T-cell (primary cell): Measurements from ENCODE around the gene SYDE1. TPM values are rescaled to one million over a fixed set of nuclear protein-coding genes. Genes with fewer than 3 reads are reported as not detected.

ENCODE experiments used
- ATAC-seq, 4 experiments: fragments of 200-7000 bp in 3 of 4; fragments of 150-1000 bp in 1 of 4; cut with Tn5 transposase; replicated peaks in 1 of 4; 1 replicate in 3 of 4; 2 replicates in 1 of 4; pipeline ENCODE4 v1.10.0; 2021; ENCODE audit warnings: moderate library complexity in 3 of 4, mild to moderate bottlenecking in 2 of 4, moderate number of reproducible peaks in 1 of 4
- CTCF ChIA-PET, 2 donors: fragments of 300-600 bp; sonication (Branson Sonifier 250); formaldehyde crosslinking; loops; one replicate each; lab custom pipeline; 2022; ENCODE audit warnings: antibody characterized with exemption in 2 of 2; lab: Charles Lee
- POLR2A ChIA-PET, 2 donors: fragments of 300-600 bp; sonication (Branson Sonifier 250); formaldehyde crosslinking; loops; one replicate each; lab custom pipeline; 2022; ENCODE audit warnings: antibody characterized with exemption in 2 of 2; lab: Charles Lee
- DNase-seq, 35 experiments: peaks; one replicate each; pipeline versions ENCODE4 v3.0.0 to v3.0.0-alpha.2; 2013 to 2023
- H3K27ac ChIP-seq: one replicate; pipeline ENCODE4 v1.5.1; 2013; ENCODE audit warnings: low read length
- H3K27me3 ChIP-seq, 2 experiments: replicated peaks in 1 of 2; 1 replicate in 1 of 2; 2 replicates in 1 of 2; pipeline versions ENCODE4 v1.6.1 to v1.7.0; 2013; ENCODE audit warnings: low read length in 1 of 2, mixed read lengths in 1 of 2; ENCODE audit not compliant: control insufficient read depth in 2 of 2, insufficient read depth in 2 of 2; ENCODE audit errors: extremely low read depth in 1 of 2
- H3K36me3 ChIP-seq, 2 donors: 1 replicate in 1 of 2; 2 replicates in 1 of 2; pipeline versions ENCODE4 v1.6.1 to v1.7.0; 2013; ENCODE audit warnings: low read length in 1 of 2; ENCODE audit not compliant: control insufficient read depth in 2 of 2, insufficient read depth in 1 of 2; ENCODE audit errors: extremely low read depth in 1 of 2
- H3K4me1 ChIP-seq, 2 experiments: 1 replicate in 1 of 2; 2 replicates in 1 of 2; pipeline versions ENCODE4 v1.6.1 to v1.7.0; 2013; ENCODE audit warnings: low read length in 2 of 2, mixed read lengths in 1 of 2; ENCODE audit not compliant: insufficient read depth in 2 of 2, control insufficient read depth in 1 of 2; ENCODE audit errors: extremely low read depth in 1 of 2
- H3K4me3 ChIP-seq, 2 donors: 1 replicate in 1 of 2; 2 replicates in 1 of 2; pipeline versions ENCODE4 v1.5.1 to v1.7.0; 2013; ENCODE audit warnings: mild to moderate bottlenecking in 2 of 2, low read length in 1 of 2, moderate library complexity in 1 of 2; ENCODE audit not compliant: control insufficient read depth in 1 of 2; ENCODE audit errors: extremely low read depth in 1 of 2
- H3K9me3 ChIP-seq: 2 replicates; pipeline ENCODE4 v1.7.0; 2013
- H3K27ac Mint-ChIP-seq, 2 donors: one replicate each; pipeline ENCODE4 v1.8.0; 2020 to 2021; ENCODE audit warnings: mild to moderate bottlenecking in 2 of 2, mixed read lengths in 2 of 2
- H3K27me3 Mint-ChIP-seq, 2 donors: one replicate each; pipeline ENCODE4 v1.8.0; 2021 to 2022; ENCODE audit warnings: mixed read lengths in 2 of 2
- H3K36me3 Mint-ChIP-seq: one replicate; pipeline ENCODE4 v1.8.0; 2021; ENCODE audit warnings: mixed read lengths
- H3K4me1 Mint-ChIP-seq, 3 donors: one replicate each; pipeline ENCODE4 v1.8.0; 2020 to 2022; ENCODE audit warnings: mixed read lengths in 3 of 3, mild to moderate bottlenecking in 1 of 3
- H3K4me3 Mint-ChIP-seq, 3 donors: one replicate each; pipeline ENCODE4 v1.8.0; 2020 to 2022; ENCODE audit warnings: mild to moderate bottlenecking in 3 of 3, mixed read lengths in 3 of 3, moderate library complexity in 3 of 3
- H3K9me3 Mint-ChIP-seq, 3 donors: one replicate each; pipeline ENCODE4 v1.8.0; 2020 to 2022; ENCODE audit warnings: mixed read lengths in 3 of 3
- WGBS: methylation state at CpG from one replicate; pipeline ENCODE4 v1.1.5; 2013; ENCODE audit warnings: missing lambda C conversion rate; ENCODE audit not compliant: insufficient coverage; 5-methylcytosine and 5-hydroxymethylcytosine counted together
- total RNA-seq, 35 experiments: library from RNA in 6 of 35; stranded (reverse) in 6 of 35; fragments of 120-200 nt in 1 of 35; gene quantifications; one replicate each; pipeline versions ENCODE4 v1.2.1 to v1.2.4 and lab custom pipeline; 2013 to 2026

SYDE1 gene
- total RNA-seq, 5 donors from 2014 or later (not counting 1 experiment from before 2014, with no cell fraction given): 0.18 to 0.58 (median 0.26) TPM

DNA sequence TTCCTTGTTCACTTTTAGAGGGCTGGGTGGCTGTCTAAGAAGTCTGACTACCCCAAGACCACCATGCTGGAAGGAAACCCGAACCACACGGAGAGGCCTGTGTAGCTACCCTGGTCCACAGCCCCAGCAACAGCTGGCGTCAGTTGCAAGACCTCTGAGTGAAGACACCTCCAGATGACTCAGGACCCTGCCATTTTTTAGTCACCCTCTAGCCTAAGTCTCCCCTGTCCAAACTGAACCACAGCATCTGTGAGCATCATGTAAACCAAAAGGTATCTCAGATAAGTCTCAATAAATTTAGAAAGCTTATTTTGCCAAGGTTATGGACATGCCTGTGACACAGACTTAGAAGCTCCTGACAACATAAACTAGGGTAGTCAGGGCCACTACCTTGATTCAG lies 2.2 kb upstream of the SYDE1 start:
- ChIA-PET POLR2A (no interaction called here), CTCF (no interaction called here)
- Histone ChIP-seq H3K9me3 (no peaks in the 10 kb centered on the region), H3K27me3 (peaks cover 0 to 37% of the 10 kb centered on the region in 2 experiments), H3K4me1 (peaks cover 0 to 20% of the 10 kb centered on the region in 2 experiments), H3K27ac (no peak overlapping the region), H3K4me3 (no peak overlapping the region), H3K36me3 (no peaks in the 10 kb centered on the region)
- H3K9me3 Mint-ChIP-seq: peaks cover 16% of the 10 kb centered on the region in 3 donors
- H3K27me3 Mint-ChIP-seq: peaks cover 8 to 24% of the 10 kb centered on the region in 2 donors
- peaks cover 6% of the 10 kb centered on the region for H3K36me3 Mint-ChIP-seq
- no peak overlapping the region for H3K27ac Mint-ChIP-seq
- DNase-seq (no peak), ATAC-seq (no peak)
- 91% methylated on average over 3 of the region's 3 CpGs for WGBS
- H3K4me1 Mint-ChIP-seq: peaks cover 13 to 18% (median 17%) of the 10 kb centered on the region in 3 donors
- no peak overlapping the region for H3K4me3 Mint-ChIP-seq

DNA sequence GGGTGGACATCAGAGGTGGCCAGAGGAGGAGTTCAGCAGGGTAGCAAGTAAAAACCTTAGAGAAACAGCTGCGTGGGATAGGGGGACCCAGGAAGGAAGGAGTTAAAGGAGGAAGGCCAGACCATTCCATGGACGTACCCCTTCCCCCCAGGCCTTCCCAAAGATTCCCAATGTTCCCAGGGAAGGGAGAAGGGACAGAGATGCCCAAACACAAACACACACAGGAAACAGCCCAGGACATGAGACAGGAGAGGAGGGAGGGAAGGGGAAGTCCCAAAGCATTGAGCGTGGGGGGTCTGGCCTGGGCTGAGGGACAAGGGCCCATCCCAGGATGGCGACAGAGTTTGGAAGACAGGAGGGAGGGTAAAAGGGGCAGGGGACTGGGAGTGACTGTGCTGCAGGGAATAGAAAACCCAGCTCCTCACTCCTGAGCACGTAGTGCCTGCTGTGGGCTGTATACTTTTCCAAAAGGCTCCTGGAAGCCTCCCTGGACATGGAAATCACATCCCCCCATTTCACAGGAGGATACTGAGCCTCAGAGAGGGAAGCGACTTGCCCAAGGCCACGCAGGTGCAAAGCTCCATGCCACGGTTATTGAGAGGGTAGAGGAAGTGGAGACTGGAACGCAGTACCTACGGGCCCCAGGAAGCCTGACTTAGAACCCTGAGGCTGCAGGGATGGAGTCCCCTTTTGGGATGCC lies 1.1 kb downstream of the SYDE1 start:
- peak overlapping the region in 1 of 2 donors; percentile 26 for H3K4me3 ChIP-seq
- no peak for ATAC-seq

DNA sequence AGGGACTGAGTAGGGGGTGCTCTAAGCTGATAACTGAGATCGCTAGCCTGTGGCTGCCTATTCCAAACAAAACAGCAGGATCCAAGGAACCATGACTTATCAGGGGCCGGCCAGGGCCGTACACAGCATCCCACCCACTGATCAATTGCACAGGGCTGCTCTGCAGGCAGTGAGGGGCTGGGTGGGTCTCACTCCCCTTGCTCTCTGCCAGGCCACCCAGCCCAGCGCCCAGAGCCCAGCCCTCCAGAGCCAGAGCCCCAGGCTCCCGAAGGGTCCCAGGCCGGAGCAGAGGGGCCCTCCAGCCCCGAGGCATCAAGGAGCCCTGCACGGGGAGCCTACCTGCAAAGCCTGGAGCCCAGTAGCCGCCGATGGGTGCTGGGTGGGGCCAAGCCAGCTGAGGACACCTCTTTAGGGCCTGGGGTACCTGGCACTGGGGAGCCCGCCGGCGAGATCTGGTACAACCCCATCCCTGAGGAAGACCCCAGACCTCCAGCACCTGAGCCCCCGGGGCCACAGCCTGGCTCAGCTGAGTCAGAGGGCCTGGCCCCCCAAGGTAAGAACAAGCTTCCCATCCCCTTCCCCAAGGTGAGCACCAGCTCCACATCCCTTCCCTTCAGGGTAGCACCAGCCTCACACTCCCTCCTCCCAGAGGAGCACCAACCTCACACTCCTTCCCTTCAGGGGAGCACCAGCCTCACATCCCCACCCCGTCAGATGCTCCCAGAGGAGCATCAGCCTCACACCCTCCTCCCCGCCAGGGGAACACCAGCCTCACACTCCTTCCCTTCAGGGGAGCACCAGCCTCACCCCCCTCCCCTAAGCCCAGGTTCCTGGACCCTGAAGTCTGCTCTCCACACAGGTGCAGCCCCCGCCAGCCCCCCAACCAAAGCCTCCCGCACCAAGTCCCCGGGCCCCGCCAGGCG lies 1.9 kb downstream of the SYDE1 start:
- peaks cover 5% of the 10 kb centered on the region for H3K36me3 Mint-ChIP-seq
- no peak for DNase-seq
- peaks cover 10 to 12% (median 11%) of the 10 kb centered on the region in 3 donors for H3K9me3 Mint-ChIP-seq
- H3K27me3 ChIP-seq: peaks cover 0 to 35% of the 10 kb centered on the region in 2 experiments
- peaks cover 13 to 18% (median 17%) of the 10 kb centered on the region in 3 donors for H3K4me1 Mint-ChIP-seq
- no peaks in the 10 kb centered on the region for H3K36me3 ChIP-seq
- H3K4me3 ChIP-seq: no peak overlapping the region
- H3K9me3 ChIP-seq: no peaks in the 10 kb centered on the region
- peaks cover 8 to 24% of the 10 kb centered on the region in 2 donors for H3K27me3 Mint-ChIP-seq
- POLR2A ChIA-PET: no interaction called here
- no peak overlapping the region for H3K4me3 Mint-ChIP-seq
- no peak overlapping the region for H3K27ac Mint-ChIP-seq
- CTCF ChIA-PET: interaction anchor here in 1 of 2 donors (0.7 kb wide), 1 partner anchor 569 kb away, joined by 4 read pairs; no protein-coding TSS in a partner anchor
- no peak overlapping the region for H3K27ac ChIP-seq
- 92% methylated on average over 20 of the region's 21 CpGs for WGBS
- H3K4me1 ChIP-seq: peaks cover 0 to 20% of the 10 kb centered on the region in 2 experiments
- ATAC-seq: no peak

More for the DNA sequence above, 1.1 kb downstream of the SYDE1 start:
- Histone ChIP-seq H3K27ac (no peak overlapping the region), H3K4me1 (peaks cover 0 to 20% of the 10 kb centered on the region in 2 experiments), H3K36me3 (no peaks in the 10 kb centered on the region), H3K27me3 (peaks cover 0 to 35% of the 10 kb centered on the region in 2 experiments), H3K9me3 (no peaks in the 10 kb centered on the region)
- peaks cover 13 to 18% (median 17%) of the 10 kb centered on the region in 3 donors for H3K4me1 Mint-ChIP-seq
- H3K4me3 Mint-ChIP-seq: peak overlapping the region; percentile 29 to 69 (median 38)
- 25% methylated on average over 1 of the region's 10 CpGs for WGBS
- DNase-seq: no peak
- H3K36me3 Mint-ChIP-seq: peaks cover 6% of the 10 kb centered on the region
- ChIA-PET CTCF (no interaction called here), POLR2A (no interaction called here)
- H3K27me3 Mint-ChIP-seq: peaks cover 8 to 24% of the 10 kb centered on the region in 2 donors
- H3K27ac Mint-ChIP-seq: no peak overlapping the region
- peaks cover 16% of the 10 kb centered on the region in 3 donors for H3K9me3 Mint-ChIP-seq

DNA sequence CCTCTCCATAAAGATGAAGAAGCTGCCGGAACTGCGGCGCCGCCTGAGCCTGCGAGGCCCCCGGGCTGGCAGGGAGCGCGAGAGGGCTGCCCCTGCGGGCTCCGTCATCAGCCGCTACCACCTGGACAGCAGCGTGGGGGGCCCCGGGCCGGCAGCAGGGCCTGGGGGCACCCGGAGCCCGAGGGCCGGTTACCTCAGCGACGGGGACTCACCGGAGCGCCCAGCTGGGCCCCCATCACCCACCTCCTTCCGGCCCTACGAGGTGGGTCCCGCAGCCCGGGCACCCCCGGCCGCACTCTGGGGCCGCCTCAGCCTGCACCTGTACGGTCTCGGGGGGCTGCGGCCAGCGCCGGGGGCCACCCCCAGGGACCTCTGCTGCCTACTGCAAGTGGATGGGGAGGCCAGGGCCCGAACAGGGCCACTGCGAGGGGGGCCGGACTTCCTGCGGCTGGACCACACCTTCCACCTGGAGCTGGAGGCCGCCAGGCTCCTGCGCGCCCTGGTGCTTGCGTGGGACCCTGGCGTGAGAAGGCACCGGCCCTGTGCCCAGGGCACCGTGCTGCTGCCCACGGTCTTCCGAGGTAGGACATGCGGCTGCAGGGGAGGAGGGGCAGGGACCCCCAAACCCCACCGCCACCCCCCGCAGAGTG lies 2.7 kb downstream of the SYDE1 start:
- 97% methylated on average over 46 of the region's 49 CpGs for WGBS
- DNase-seq: no peak
- Mint-ChIP-seq H3K27me3 (peaks cover 8 to 24% of the 10 kb centered on the region in 2 donors), H3K36me3 (no peaks in the 10 kb centered on the region), H3K9me3 (peaks cover 3 to 4% (median 4%) of the 10 kb centered on the region in 3 donors), H3K27ac (no peak overlapping the region), H3K4me1 (peaks cover 13 to 18% (median 17%) of the 10 kb centered on the region in 3 donors), H3K4me3 (no peak overlapping the region)
- no peak overlapping the region for H3K4me3 ChIP-seq
- ATAC-seq: no peak
- H3K9me3 ChIP-seq: no peaks in the 10 kb centered on the region
- H3K27me3 ChIP-seq: peaks cover 0 to 35% of the 10 kb centered on the region in 2 experiments
- peaks cover 0 to 20% of the 10 kb centered on the region in 2 experiments for H3K4me1 ChIP-seq
- H3K36me3 ChIP-seq: peaks cover 3 to 4% of the 10 kb centered on the region in 2 donors
- CTCF ChIA-PET: no interaction called here
- no peak overlapping the region for H3K27ac ChIP-seq
- POLR2A ChIA-PET: no interaction called here

DNA sequence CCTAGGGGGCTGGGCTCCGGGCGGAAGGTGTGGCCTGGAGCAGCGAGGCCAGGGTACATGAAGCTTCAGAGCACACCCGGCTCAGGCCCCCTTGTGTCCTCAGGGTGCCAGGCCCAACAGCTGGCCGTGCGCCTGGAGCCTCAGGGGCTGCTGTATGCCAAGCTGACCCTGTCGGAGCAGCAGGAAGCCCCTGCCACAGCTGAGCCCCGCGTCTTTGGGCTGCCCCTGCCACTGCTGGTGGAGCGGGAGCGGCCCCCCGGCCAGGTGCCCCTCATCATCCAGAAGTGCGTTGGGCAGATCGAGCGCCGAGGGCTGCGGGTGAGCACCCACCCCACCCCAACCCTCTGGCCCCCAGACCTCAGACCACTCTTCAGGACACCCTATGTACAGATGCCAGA lies 3.2 kb downstream of the SYDE1 start:
- Histone ChIP-seq H3K9me3 (no peaks in the 10 kb centered on the region), H3K4me1 (peaks cover 0 to 20% of the 10 kb centered on the region in 2 experiments), H3K4me3 (no peak overlapping the region), H3K27me3 (peaks cover 0 to 35% of the 10 kb centered on the region in 2 experiments), H3K36me3 (peaks cover 6 to 8% of the 10 kb centered on the region in 2 donors), H3K27ac (no peak overlapping the region)
- H3K27ac Mint-ChIP-seq: no peak overlapping the region
- H3K36me3 Mint-ChIP-seq: no peaks in the 10 kb centered on the region
- no peak overlapping the region for H3K4me3 Mint-ChIP-seq
- ChIA-PET POLR2A (no interaction called here), CTCF (no interaction called here)
- WGBS: 94% methylated on average over 15 of the region's 17 CpGs
- H3K4me1 Mint-ChIP-seq: peaks cover 13 to 18% (median 17%) of the 10 kb centered on the region in 3 donors
- no peaks in the 10 kb centered on the region for H3K9me3 Mint-ChIP-seq
- DNase-seq (no peak), ATAC-seq (no peak)
- H3K27me3 Mint-ChIP-seq: peaks cover 8 to 24% of the 10 kb centered on the region in 2 donors

DNA sequence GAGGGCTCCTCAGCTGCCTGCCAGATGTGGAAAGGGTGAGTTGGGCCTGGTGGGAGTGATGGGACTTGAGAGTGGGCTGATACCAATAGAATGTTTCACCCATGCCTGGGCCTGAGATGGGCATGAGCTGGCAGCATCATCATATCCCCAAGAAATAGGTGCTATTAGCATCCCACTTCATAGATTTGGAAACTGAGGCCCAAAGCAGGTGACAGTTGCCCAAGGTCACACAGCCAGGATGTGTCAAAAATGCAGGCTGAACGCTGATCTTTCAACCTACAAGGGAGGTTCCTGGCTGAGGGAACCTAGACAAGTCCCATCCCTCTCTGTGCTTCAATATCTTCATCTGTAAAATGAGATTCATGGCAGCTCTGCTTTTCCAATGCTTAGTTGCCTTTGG lies 4.6 kb downstream of the SYDE1 start:
- peaks cover 0 to 27% of the 10 kb centered on the region in 2 experiments for H3K27me3 ChIP-seq
- ChIA-PET CTCF (no interaction called here), POLR2A (no interaction called here)
- no peak overlapping the region for H3K4me3 Mint-ChIP-seq
- H3K36me3 ChIP-seq: peaks cover 15 to 21% of the 10 kb centered on the region in 2 donors
- no peaks in the 10 kb centered on the region for H3K9me3 Mint-ChIP-seq
- ATAC-seq: no peak
- no CpG with 5 or more reads among the region's 1 CpG for whole genome bisulfite sequencing
- no peak overlapping the region for H3K4me3 ChIP-seq
- H3K27ac ChIP-seq: no peak overlapping the region
- no peak for DNase-seq
- peaks cover 4 to 14% of the 10 kb centered on the region in 2 donors for H3K27me3 Mint-ChIP-seq
- H3K36me3 Mint-ChIP-seq: peaks cover 7% of the 10 kb centered on the region
- peak overlapping the region in 1 of 2 donors; percentile 13 for H3K27ac Mint-ChIP-seq
- no peaks in the 10 kb centered on the region for H3K9me3 ChIP-seq
- H3K4me1 ChIP-seq: peaks cover 0 to 20% of the 10 kb centered on the region in 2 experiments
- H3K4me1 Mint-ChIP-seq: peaks cover 8 to 13% (median 12%) of the 10 kb centered on the region in 3 donors
